ENCODE measurements around the gene NOP9. TPM values are rescaled to one million over a fixed set of nuclear protein-coding genes. Genes with fewer than 3 reads are reported as not detected.

The NOP9 gene
- total RNA-seq, 1 donor from 2014 or later, result 23.5 TPM

- no peak for TF ChIP-seq CTCF (IDR thresholded peaks at IDR 0.05; ENCODE audit: insufficient read depth, low read depth, low read length)
- TF ChIP-seq EZH2 (IDR thresholded peaks at IDR 0.05; ENCODE audit: insufficient read depth, low read length), result no peak
- Histone ChIP-seq H3K4me1 (ENCODE audit: insufficient read depth, low read length) (peaks cover 16% of the 10 kb centered on the region), H3K27ac (ENCODE audit: low read depth, low read length) (no peak overlapping the region), H3K9ac (ENCODE audit: low read length) (no peak overlapping the region), H3K4me2 (ENCODE audit: low read length) (no peak overlapping the region), H4K20me1 (ENCODE audit: insufficient read depth, low read length) (no peaks in the 10 kb centered on the region), H3K4me3 (ENCODE audit: insufficient read depth, low read depth, low read length) (no peak overlapping the region), H3K36me3 (ENCODE audit: insufficient read depth, low read length) (no peaks in the 10 kb centered on the region), H3K27me3 (ENCODE audit: insufficient read depth, low read length) (peaks cover 64% of the 10 kb centered on the region), H3K79me2 (ENCODE audit: insufficient read depth, low read length) (no peaks in the 10 kb centered on the region), H2AFZ (ENCODE audit: low read depth, low read length) (no peak overlapping the region), H3K9me3 (ENCODE audit: insufficient read depth, low read depth, low read length) (no peaks in the 10 kb centered on the region)
- Mint-ChIP-seq H3K27me3 (ENCODE audit: low read depth, unreplicated experiment) (peaks cover 79% of the 10 kb centered on the region), H3K9me3 (ENCODE audit: unreplicated experiment) (peaks cover 10% of the 10 kb centered on the region), H3K36me3 (ENCODE audit: low read depth, unreplicated experiment) (peaks cover 2% of the 10 kb centered on the region), H3K4me1 (ENCODE audit: low read depth, unreplicated experiment) (no peaks in the 10 kb centered on the region), H3K27ac (ENCODE audit: unreplicated experiment) (no peak overlapping the region), H3K4me3 (ENCODE audit: unreplicated experiment) (peak overlapping the region; percentile 34)
- DNase-seq (ENCODE audit: low read depth) (no peak), FAIRE-seq (no peak)
Observed at GRCh38 chr14:24335461-24336171, 36.0 kb downstream of the NOP9 start.

GRCh38 chr14:24337144-24337823 lies 37.6 kb downstream of the NOP9 start:
- Histone ChIP-seq H3K36me3 (ENCODE audit: insufficient read depth, low read length) (no peaks in the 10 kb centered on the region), H3K27ac (ENCODE audit: low read depth, low read length) (no peak overlapping the region), H3K79me2 (ENCODE audit: insufficient read depth, low read length) (no peaks in the 10 kb centered on the region), H3K4me1 (ENCODE audit: insufficient read depth, low read length) (peaks cover 15% of the 10 kb centered on the region), H3K4me3 (ENCODE audit: insufficient read depth, low read depth, low read length) (no peak overlapping the region), H4K20me1 (ENCODE audit: insufficient read depth, low read length) (no peaks in the 10 kb centered on the region), H2AFZ (ENCODE audit: low read depth, low read length) (no peak overlapping the region), H3K4me2 (ENCODE audit: low read length) (no peak overlapping the region), H3K9me3 (ENCODE audit: insufficient read depth, low read depth, low read length) (no peaks in the 10 kb centered on the region), H3K27me3 (ENCODE audit: insufficient read depth, low read length) (peaks cover 66% of the 10 kb centered on the region), H3K9ac (ENCODE audit: low read length) (no peak overlapping the region)
- peaks cover 2% of the 10 kb centered on the region for H3K36me3 Mint-ChIP-seq (ENCODE audit: low read depth, unreplicated experiment)
- no peak overlapping the region for H3K4me3 Mint-ChIP-seq (ENCODE audit: unreplicated experiment)
- DNase-seq (ENCODE audit: low read depth) (no peak), FAIRE-seq (no peak)
- peaks cover 10% of the 10 kb centered on the region for H3K9me3 Mint-ChIP-seq (ENCODE audit: unreplicated experiment)
- peaks cover 81% of the 10 kb centered on the region for H3K27me3 Mint-ChIP-seq (ENCODE audit: low read depth, unreplicated experiment)
- TF ChIP-seq EZH2 (IDR thresholded peaks at IDR 0.05; ENCODE audit: insufficient read depth, low read length), result no peak
- no peak for TF ChIP-seq CTCF (IDR thresholded peaks at IDR 0.05; ENCODE audit: insufficient read depth, low read depth, low read length)
- no peak overlapping the region for H3K27ac Mint-ChIP-seq (ENCODE audit: unreplicated experiment)
- H3K4me1 Mint-ChIP-seq (ENCODE audit: low read depth, unreplicated experiment), result no peaks in the 10 kb centered on the region

GRCh38 chr14:24337824-24338175 lies 38.1 kb downstream of the NOP9 start:
- peaks cover 10% of the 10 kb centered on the region for H3K9me3 Mint-ChIP-seq (ENCODE audit: unreplicated experiment)
- Histone ChIP-seq H3K9me3 (ENCODE audit: insufficient read depth, low read depth, low read length) (no peaks in the 10 kb centered on the region), H3K9ac (ENCODE audit: low read length) (no peak overlapping the region), H3K4me2 (ENCODE audit: low read length) (no peak overlapping the region), H3K4me1 (ENCODE audit: insufficient read depth, low read length) (peaks cover 9% of the 10 kb centered on the region), H2AFZ (ENCODE audit: low read depth, low read length) (no peak overlapping the region), H3K27me3 (ENCODE audit: insufficient read depth, low read length) (peaks cover 64% of the 10 kb centered on the region), H3K27ac (ENCODE audit: low read depth, low read length) (no peak overlapping the region), H3K4me3 (ENCODE audit: insufficient read depth, low read depth, low read length) (no peak overlapping the region), H3K79me2 (ENCODE audit: insufficient read depth, low read length) (no peaks in the 10 kb centered on the region), H4K20me1 (ENCODE audit: insufficient read depth, low read length) (no peaks in the 10 kb centered on the region), H3K36me3 (ENCODE audit: insufficient read depth, low read length) (no peaks in the 10 kb centered on the region)
- no peaks in the 10 kb centered on the region for H3K4me1 Mint-ChIP-seq (ENCODE audit: low read depth, unreplicated experiment)
- peaks cover 84% of the 10 kb centered on the region for H3K27me3 Mint-ChIP-seq (ENCODE audit: low read depth, unreplicated experiment)
- DNase-seq (ENCODE audit: low read depth), result no peak
- TF ChIP-seq CTCF (IDR thresholded peaks at IDR 0.05; ENCODE audit: insufficient read depth, low read depth, low read length) (no peak), EZH2 (IDR thresholded peaks at IDR 0.05; ENCODE audit: insufficient read depth, low read length) (no peak)
- H3K27ac Mint-ChIP-seq (ENCODE audit: unreplicated experiment), result no peak overlapping the region
- H3K4me3 Mint-ChIP-seq (ENCODE audit: unreplicated experiment), result no peak overlapping the region
- no peak for FAIRE-seq
- H3K36me3 Mint-ChIP-seq (ENCODE audit: low read depth, unreplicated experiment), result peaks cover 2% of the 10 kb centered on the region

Data from astrocyte (in vitro differentiated cells and primary cell).